ENCODE data around the gene ECHDC3.

ECHDC3 gene

DNA sequence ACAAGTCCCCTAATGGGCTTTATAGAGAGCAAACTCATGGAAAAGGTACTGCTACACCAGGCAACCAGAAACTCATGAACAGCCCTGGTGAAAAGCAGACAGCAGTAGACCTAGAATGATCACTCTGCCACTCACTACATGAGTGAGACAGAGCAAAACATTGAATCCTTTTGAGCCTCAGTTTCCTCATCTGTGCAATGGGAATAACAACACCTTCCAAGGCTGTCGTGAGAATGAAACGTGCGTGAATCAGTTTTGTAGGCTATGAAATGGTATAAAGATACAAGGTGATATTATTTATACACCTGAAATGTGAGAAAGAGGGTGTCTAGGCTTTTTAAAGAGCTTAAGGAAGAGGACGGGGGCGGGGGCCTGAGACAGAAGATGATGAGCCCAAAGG is 66.6 kb downstream of the ECHDC3 start:
- TF ChIP-seq, protein P1, sequence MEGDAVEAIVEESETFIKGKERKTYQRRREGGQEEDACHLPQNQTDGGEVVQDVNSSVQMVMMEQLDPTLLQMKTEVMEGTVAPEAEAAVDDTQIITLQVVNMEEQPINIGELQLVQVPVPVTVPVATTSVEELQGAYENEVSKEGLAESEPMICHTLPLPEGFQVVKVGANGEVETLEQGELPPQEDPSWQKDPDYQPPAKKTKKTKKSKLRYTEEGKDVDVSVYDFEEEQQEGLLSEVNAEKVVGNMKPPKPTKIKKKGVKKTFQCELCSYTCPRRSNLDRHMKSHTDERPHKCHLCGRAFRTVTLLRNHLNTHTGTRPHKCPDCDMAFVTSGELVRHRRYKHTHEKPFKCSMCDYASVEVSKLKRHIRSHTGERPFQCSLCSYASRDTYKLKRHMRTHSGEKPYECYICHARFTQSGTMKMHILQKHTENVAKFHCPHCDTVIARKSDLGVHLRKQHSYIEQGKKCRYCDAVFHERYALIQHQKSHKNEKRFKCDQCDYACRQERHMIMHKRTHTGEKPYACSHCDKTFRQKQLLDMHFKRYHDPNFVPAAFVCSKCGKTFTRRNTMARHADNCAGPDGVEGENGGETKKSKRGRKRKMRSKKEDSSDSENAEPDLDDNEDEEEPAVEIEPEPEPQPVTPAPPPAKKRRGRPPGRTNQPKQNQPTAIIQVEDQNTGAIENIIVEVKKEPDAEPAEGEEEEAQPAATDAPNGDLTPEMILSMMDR (IDR thresholded peaks at IDR 0.05; ENCODE audit: low read depth, low read length): no peak
- no peak for DNase-seq (ENCODE audit: extremely low read depth, low read depth)

DNA sequence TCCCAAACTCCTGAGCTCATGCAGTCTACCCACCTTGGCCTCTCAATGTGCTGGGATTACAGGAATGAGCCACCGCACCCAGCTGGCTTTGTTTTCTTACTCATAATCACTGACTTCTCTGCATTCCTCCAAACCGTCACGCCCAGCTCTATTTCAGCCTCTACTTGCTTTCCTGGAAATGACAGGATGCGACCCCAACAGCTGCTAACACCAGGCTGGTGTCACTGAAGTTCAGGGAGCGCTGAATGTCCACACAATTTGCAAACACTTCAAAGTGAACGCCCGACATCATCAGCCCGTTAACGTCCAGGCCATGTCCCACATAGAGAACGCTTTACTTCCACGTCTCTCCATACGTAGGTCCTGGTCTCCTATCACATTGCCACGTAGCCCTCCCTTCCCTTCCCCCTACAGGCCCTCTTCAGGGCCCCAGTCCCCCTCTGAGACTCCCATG is 68.2 kb downstream of the ECHDC3 start:
- TF ChIP-seq, protein P1 (IDR thresholded peaks at IDR 0.05; ENCODE audit: low read depth, low read length): no peak
- DNase-seq (ENCODE audit: extremely low read depth, low read depth): no peak

DNA sequence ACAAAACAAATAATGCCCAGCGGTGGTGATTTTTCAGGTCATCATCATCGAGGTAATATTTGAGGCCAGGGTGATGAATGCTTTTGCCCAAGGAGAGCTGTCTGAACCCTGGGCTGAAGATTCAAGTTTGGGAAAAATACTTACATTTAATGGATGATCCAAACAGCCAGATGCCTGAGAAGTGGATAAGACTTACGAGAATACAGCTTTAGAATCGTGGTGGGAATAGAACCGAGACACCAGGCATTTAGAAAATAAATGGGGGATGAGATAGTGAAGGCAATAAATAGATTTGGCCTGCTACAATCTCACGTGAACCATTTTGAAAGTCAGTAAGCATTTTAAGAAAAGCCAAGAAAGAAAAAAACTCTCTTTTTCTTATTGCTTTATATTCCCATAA is 68.8 kb downstream of the ECHDC3 start:
- TF ChIP-seq, protein P1 (IDR thresholded peaks at IDR 0.05; ENCODE audit: low read depth, low read length): no peak
- no peak for DNase-seq (ENCODE audit: extremely low read depth, low read depth)

DNA sequence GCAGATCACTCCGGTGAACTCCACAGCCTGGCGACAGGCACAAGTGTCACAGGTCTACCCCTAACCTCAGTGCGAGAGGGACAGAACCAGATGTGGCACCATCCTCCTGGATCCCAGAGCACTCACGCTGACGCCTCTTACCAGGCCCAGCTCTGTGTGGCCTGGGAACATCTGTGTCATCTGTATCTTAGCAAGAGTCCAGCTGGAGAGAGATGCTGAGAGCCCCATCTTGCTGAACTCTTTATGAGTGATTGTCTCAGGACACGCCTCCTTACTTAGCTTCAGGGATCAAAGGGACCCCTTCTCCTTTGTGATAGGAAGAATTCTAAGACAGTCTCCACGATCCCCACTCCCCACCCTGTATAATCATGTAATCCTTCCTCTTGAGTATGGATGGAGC is 71.0 kb downstream of the ECHDC3 start:
- no peak for DNase-seq (ENCODE audit: extremely low read depth, low read depth)
- TF ChIP-seq, protein P1 (IDR thresholded peaks at IDR 0.05; ENCODE audit: low read depth, low read length): no peak

Measured in AG09319 (cell line).